Measurements from ENCODE around the gene TNKS2. TPM values are rescaled to one million over a fixed set of nuclear protein-coding genes. Genes with fewer than 3 reads are reported as not detected.

Gene TNKS2
- total RNA-seq, 4 donors from 2014 or later, result 27.8 to 47.0 (median 31.3) TPM

DNA sequence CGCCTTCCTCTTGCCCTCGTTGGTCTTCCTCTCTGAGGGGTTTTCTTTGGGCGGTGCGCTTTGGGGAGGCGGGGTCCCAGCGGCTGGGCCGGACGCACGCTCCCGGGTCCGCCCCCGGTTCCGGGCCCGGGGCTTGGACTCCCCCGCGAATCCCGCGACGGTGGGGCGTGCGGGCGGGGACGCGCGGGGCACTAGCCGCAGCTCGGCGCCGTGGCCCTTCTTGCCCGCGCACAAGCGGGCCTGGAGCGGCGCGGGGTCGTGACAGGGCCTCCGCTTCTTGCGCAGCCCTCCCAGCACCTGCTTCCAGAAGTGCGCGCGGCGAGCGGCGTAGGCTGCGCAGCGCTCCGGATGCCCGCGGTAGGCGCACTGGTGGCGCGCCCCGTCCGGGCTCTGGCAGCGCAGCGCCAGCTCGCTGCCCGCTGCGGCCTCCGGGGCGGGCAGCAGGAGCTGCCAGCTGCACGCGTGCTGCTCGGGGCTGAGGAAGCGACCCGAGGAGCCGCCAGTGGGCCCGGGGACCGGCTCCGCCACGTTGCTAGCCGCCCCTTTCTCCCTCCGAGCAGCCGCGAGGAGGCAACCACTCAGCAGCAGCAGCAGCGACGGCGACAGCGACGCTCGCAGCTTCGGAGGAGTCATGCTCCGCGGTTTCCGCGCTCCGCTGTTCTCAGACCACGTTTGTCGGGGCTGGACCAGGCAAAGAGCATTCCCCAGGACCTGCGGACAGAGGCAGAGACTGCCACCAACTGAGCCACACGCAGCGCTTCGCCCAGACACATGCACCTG, 110.3 kb downstream of the TNKS2 start:
- Histone ChIP-seq H3K27ac (peak overlapping the region; percentile 57 to 86 (median 69)), H3K4me1 (no peaks in the 10 kb centered on the region), H3K9me3 (no peaks in the 10 kb centered on the region), H3K4me3 (peak overlapping the region; percentile 68 to 89 (median 85)), H3K27me3 (no peaks in the 10 kb centered on the region), H3K36me3 (no peaks in the 10 kb centered on the region)
- TF ChIP-seq, protein P1, sequence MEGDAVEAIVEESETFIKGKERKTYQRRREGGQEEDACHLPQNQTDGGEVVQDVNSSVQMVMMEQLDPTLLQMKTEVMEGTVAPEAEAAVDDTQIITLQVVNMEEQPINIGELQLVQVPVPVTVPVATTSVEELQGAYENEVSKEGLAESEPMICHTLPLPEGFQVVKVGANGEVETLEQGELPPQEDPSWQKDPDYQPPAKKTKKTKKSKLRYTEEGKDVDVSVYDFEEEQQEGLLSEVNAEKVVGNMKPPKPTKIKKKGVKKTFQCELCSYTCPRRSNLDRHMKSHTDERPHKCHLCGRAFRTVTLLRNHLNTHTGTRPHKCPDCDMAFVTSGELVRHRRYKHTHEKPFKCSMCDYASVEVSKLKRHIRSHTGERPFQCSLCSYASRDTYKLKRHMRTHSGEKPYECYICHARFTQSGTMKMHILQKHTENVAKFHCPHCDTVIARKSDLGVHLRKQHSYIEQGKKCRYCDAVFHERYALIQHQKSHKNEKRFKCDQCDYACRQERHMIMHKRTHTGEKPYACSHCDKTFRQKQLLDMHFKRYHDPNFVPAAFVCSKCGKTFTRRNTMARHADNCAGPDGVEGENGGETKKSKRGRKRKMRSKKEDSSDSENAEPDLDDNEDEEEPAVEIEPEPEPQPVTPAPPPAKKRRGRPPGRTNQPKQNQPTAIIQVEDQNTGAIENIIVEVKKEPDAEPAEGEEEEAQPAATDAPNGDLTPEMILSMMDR (IDR thresholded peaks at IDR 0.05), result peak in 4 of 6 experiments; percentile 20 to 37 (median 27)
- TF ChIP-seq POLR2A (IDR thresholded peaks at IDR 0.05), result no peak
- DNase-seq, result peak; percentile 66 to 86 (median 81)

DNA sequence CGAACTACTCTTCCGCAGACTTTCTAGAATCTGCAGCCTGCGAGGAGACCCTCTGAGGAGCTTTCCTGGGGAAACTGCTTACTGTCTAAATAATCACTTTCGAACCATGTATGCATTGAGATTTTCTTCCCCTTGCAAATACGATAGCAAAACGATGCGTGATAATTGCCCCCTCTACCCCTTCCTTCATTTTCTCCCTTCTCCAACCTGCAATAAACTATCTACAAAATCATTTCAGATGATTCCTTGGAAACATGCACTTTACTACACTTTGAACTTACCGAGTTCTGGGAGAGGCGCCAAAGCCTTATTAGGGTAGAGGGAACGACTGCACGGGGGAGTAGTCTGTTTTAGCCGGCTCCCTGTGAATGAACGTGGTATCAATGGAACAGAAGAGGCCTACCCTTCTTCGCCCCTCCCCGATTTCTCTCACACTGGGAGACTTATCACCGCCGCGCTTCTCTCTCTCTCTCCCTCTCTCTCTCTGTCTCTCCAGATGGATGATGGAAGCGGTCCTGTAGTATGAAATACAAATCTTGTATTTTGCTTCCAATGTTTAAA, 111.0 kb downstream of the TNKS2 start, which contains the start of gene FGFBP3:
Gene FGFBP3, minus strand, starts transcription at position 370 of the 561 bp plus-strand sequence. CDS start 517 bp downstream, outside the sequence.
- TF ChIP-seq, protein P1 (IDR thresholded peaks at IDR 0.05), result no peak
- TF ChIP-seq POLR2A (IDR thresholded peaks at IDR 0.05), result no peak
- no peaks in the 10 kb centered on the region for H3K9me3 ChIP-seq
- H3K27me3 ChIP-seq, result no peaks in the 10 kb centered on the region
- H3K27ac ChIP-seq, result peak within 1 kb of the TSS; percentile 57 to 86 (median 69)
- no peaks in the 10 kb centered on the region for H3K36me3 ChIP-seq
- H3K4me3 ChIP-seq, result peak within 1 kb of the TSS; percentile 68 to 89 (median 85)
- peak in 1 of 3 donors; percentile 51 for DNase-seq
- no peaks in the 10 kb centered on the region for H3K4me1 ChIP-seq

DNA sequence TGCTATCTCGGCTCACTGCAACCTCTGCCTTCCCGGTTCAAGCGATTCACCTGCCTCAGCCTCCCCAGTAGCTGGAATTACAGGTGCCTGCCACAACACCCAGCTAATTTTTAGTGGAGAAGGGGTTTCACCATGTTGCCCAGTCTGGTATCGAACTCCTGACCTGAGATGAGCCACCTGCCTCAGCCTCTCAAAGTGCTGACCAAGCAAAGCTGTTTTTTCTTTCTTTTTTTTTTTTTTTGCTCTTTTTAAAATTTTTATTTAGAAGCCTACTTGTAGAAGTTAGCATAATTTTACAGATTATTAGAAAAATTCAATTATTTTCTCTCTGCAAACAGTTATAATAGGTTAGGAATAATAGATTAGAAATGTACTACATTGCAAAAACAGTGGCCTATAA, 112.2 kb downstream of the TNKS2 start:
- no peak for TF ChIP-seq POLR2A (IDR thresholded peaks at IDR 0.05)
- TF ChIP-seq, protein P1 (IDR thresholded peaks at IDR 0.05), result no peak
- Histone ChIP-seq H3K27me3 (no peaks in the 10 kb centered on the region), H3K9me3 (no peaks in the 10 kb centered on the region), H3K4me1 (no peaks in the 10 kb centered on the region), H3K4me3 (no peak overlapping the region), H3K27ac (no peak overlapping the region), H3K36me3 (no peaks in the 10 kb centered on the region)
- DNase-seq, result no peak

Small RNA genes within 50 kb of the gene (small RNA-seq; reads per million reads assigned to genes)
- gene AL359198.2, result 0 reads per million in 2 donors
- gene SRP9P1, result 0 reads per million in 2 donors

Other genes with a start within 250 kb of the TNKS2 start
- gene PPP1R3C, start 165.4 kb upstream of the TNKS2 start, total RNA-seq, result 1 to 10 TPM; 1.1 to 4.1 (median 1.6) TPM
- gene FGFBP3, start 111.1 kb downstream of the TNKS2 start, total RNA-seq, result 1 to 10 TPM in 1 of 4 donors, under 1 TPM in 1, not detected in 2; 0.53 to 1.1 TPM
- 10 to 100 TPM; 37.0 to 60.2 (median 45.4) TPM for gene BTAF1, start 125.3 kb downstream of the TNKS2 start, total RNA-seq

Data from Peyer's patch (tissue), 4 donors.